CD14-positive monocyte (primary cell): ENCODE results near the gene PTK6. TPM values are rescaled to one million over a fixed set of nuclear protein-coding genes. Genes with fewer than 3 reads are reported as not detected.

Source experiments
- DNase-seq, 3 donors: peaks; one replicate each; pipeline ENCODE4 v3.0.0-alpha.2; 2011 to 2022
- H2AFZ ChIP-seq: 2 replicates; pipeline ENCODE4 v1.6.0; 2012; ENCODE audit warnings: mild to moderate bottlenecking, low read depth, low read length, inconsistent platforms; ENCODE audit not compliant: insufficient read depth, poor library complexity, severe bottlenecking
- H3K27ac ChIP-seq, 2 donors: 1 replicate in 1 of 2; 2 replicates in 1 of 2; pipeline ENCODE4 v1.5.1; 2012 to 2013; ENCODE audit warnings: low read length in 2 of 2, control low read depth in 1 of 2, inconsistent platforms in 1 of 2, low read depth in 1 of 2, mild to moderate bottlenecking in 1 of 2
- H3K27me3 ChIP-seq, 2 donors: one replicate each; pipeline versions ENCODE4 v1.6.0 to v1.6.1; 2011 to 2013; ENCODE audit warnings: low read length in 2 of 2; ENCODE audit not compliant: control insufficient read depth in 2 of 2, insufficient read depth in 2 of 2
- H3K36me3 ChIP-seq, 2 donors: replicated peaks in 1 of 2; 1 replicate in 1 of 2; 2 replicates in 1 of 2; pipeline versions ENCODE4 v1.5.1 to v1.6.1; 2012 to 2013; ENCODE audit warnings: low read length in 2 of 2, control low read depth in 1 of 2, inconsistent platforms in 1 of 2, mild to moderate bottlenecking in 1 of 2; ENCODE audit not compliant: insufficient read depth in 2 of 2, control insufficient read depth in 1 of 2
- H3K4me1 ChIP-seq, 2 donors: 1 replicate in 1 of 2; 2 replicates in 1 of 2; pipeline versions ENCODE4 v1.5.1 to v1.6.1; 2012 to 2013; ENCODE audit warnings: low read length in 2 of 2, control low read depth in 1 of 2, inconsistent platforms in 1 of 2, mild to moderate bottlenecking in 1 of 2, moderate library complexity in 1 of 2; ENCODE audit not compliant: insufficient read depth in 2 of 2, control insufficient read depth in 1 of 2
- H3K4me2 ChIP-seq: replicated peaks from 2 replicates; pipeline ENCODE3; 2012; ENCODE audit warnings: low read length, moderate library complexity, mild to moderate bottlenecking; ENCODE audit not compliant: poor library complexity, severe bottlenecking; ENCODE audit errors: extremely low read depth
- H3K4me3 ChIP-seq, 3 experiments: fragments of 200-600 bp in 1 of 3; sonication (generic) in 1 of 3; replicated peaks in 1 of 3; 1 replicate in 2 of 3; 2 replicates in 1 of 3; pipeline ENCODE4 v1.5.1; 2011 to 2013; ENCODE audit warnings: low read length in 3 of 3, mild to moderate bottlenecking in 3 of 3, control low read depth in 2 of 3, low read depth in 2 of 3, inconsistent platforms in 1 of 3, moderate library complexity in 1 of 3
- H3K79me2 ChIP-seq: 2 replicates; pipeline ENCODE4 v1.6.0; 2012; ENCODE audit warnings: mild to moderate bottlenecking, control low read depth, inconsistent platforms, low read length, moderate library complexity; ENCODE audit not compliant: insufficient read depth
- H3K9ac ChIP-seq: 2 replicates; pipeline ENCODE4 v1.6.0; 2017; ENCODE audit warnings: low read length, mild to moderate bottlenecking; ENCODE audit not compliant: insufficient read depth, poor library complexity, severe bottlenecking
- H3K9me3 ChIP-seq, 2 donors: replicated peaks in 1 of 2; 1 replicate in 1 of 2; 2 replicates in 1 of 2; pipeline versions ENCODE4 v1.5.1 to v1.6.1; 2012 to 2013; ENCODE audit warnings: low read length in 2 of 2, control low read depth in 1 of 2; ENCODE audit not compliant: control insufficient read depth in 1 of 2, insufficient read depth in 1 of 2
- H4K20me1 ChIP-seq: 2 replicates; pipeline ENCODE4 v1.6.0; 2012; ENCODE audit warnings: mild to moderate bottlenecking, low read length, control low read depth, moderate library complexity; ENCODE audit not compliant: insufficient read depth
- H3K27ac Mint-ChIP-seq, 7 donors: one replicate each; pipeline ENCODE4 v1.8.0; 2020; ENCODE audit warnings: mild to moderate bottlenecking in 7 of 7, mixed read lengths in 7 of 7, moderate library complexity in 6 of 7, inconsistent platforms in 2 of 7
- H3K27me3 Mint-ChIP-seq, 3 donors: one replicate each; pipeline ENCODE4 v1.8.0; 2021 to 2022; ENCODE audit warnings: low read depth in 3 of 3, mild to moderate bottlenecking in 3 of 3, mixed read lengths in 3 of 3, moderate library complexity in 3 of 3, inconsistent platforms in 1 of 3
- H3K36me3 Mint-ChIP-seq, 2 donors: one replicate each; pipeline ENCODE4 v1.8.0; 2020; ENCODE audit warnings: mixed read lengths in 2 of 2, inconsistent platforms in 1 of 2, mild to moderate bottlenecking in 1 of 2
- H3K4me1 Mint-ChIP-seq: one replicate; pipeline ENCODE4 v1.8.0; 2020; ENCODE audit warnings: mild to moderate bottlenecking, mixed read lengths
- H3K4me3 Mint-ChIP-seq, 2 donors: one replicate each; pipeline ENCODE4 v1.8.0; 2020; ENCODE audit warnings: mild to moderate bottlenecking in 2 of 2, mixed read lengths in 2 of 2, moderate library complexity in 1 of 2
- H3K9me3 Mint-ChIP-seq, 7 donors: one replicate each; pipeline ENCODE4 v1.8.0; 2020 to 2022; ENCODE audit warnings: mixed read lengths in 7 of 7, mild to moderate bottlenecking in 6 of 7, moderate library complexity in 6 of 7, inconsistent platforms in 2 of 7
- CTCF ChIP-seq: fragments of 200-600 bp; IDR thresholded peaks from one replicate; pipeline ENCODE4 v1.8.0; 2022; ENCODE audit warnings: antibody characterized with exemption, mild to moderate bottlenecking
- WGBS: methylation state at CpG from one replicate; pipeline ENCODE4 v1.1.5; 2013; ENCODE audit warnings: missing lambda C conversion rate; ENCODE audit not compliant: insufficient coverage; 5-methylcytosine and 5-hydroxymethylcytosine counted together
- intact Hi-C, 2 donors: fragments of 100-400 bp; cut with micrococcal nuclease; formaldehyde crosslinking; loops; one replicate each; pipeline versions ENCODE4 v1.15.0 to v1.15.1; 2023
- polyA plus RNA-seq, 3 donors: library from polyadenylated mRNA; depleted of rRNA in 1 of 3; unstranded in 2 of 3; stranded (reverse) in 1 of 3; fragments of 300-500 nt in 2 of 3; fragments of >200 nt in 1 of 3; fragmentation: Illumina TruSeq in 2 of 3; gene quantifications; 1 replicate in 2 of 3; 2 replicates in 1 of 3; pipeline ENCODE4 v1.2.3, GENCODE V29; 2012 to 2021

PTK6 gene
- polyA plus RNA-seq, 3 donors, result 0.66 to 4.1 (median 1.5) TPM

DNA sequence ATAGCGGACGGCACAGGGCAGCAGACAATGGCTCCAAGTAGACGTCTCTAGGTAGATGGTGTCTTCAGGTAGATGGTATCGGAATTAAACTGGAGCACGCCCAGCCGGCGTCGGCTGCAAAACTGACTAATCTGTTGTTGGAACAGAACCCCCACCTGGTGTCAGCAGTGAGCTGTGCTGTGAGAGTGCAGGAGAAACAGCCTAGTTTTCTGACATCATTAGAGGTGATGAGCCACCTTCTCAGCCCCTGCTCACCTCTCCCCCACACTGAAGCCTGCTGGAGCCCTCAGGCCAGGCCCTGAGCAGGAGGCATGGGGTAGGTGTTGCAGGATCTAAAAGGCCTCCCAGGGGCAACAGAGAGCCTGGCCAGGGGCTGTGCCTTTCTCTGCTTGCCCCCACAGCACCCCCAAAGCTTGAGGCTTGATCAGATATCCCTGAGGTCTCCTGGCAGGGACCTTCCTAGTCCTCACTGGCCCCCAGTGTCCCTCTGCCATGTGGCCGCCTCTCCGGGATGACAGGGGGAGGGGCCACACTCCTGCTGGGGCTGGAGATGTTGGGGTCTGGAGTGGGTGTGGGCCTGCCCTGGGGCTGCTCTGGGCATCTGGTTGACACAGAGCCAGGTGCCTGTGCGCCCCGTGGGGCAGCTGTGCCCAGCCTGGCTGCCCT lies 43.8 kb upstream of the PTK6 start:
- Histone ChIP-seq H3K9me3 (no peaks in the 10 kb centered on the region), H3K79me2 (no peaks in the 10 kb centered on the region), H3K4me3 (no peak overlapping the region), H3K4me1 (peaks cover 6 to 7% of the 10 kb centered on the region in 2 donors), H3K27me3 (peaks cover 0 to 29% of the 10 kb centered on the region in 2 donors), H4K20me1 (no peaks in the 10 kb centered on the region), H3K4me2 (no peak overlapping the region), H3K36me3 (no peaks in the 10 kb centered on the region), H2AFZ (no peak overlapping the region), H3K9ac (no peak overlapping the region), H3K27ac (no peak overlapping the region)
- H3K4me3 Mint-ChIP-seq, result no peak overlapping the region
- peak; percentile 41 for TF ChIP-seq CTCF
- H3K27ac Mint-ChIP-seq, result peak overlapping the region in 1 of 7 donors; percentile 40
- peaks cover 43 to 68% (median 43%) of the 10 kb centered on the region in 3 donors for H3K27me3 Mint-ChIP-seq
- peaks cover 0 to 4% (median 0%) of the 10 kb centered on the region in 7 donors for H3K9me3 Mint-ChIP-seq
- DNase-seq, result peak; percentile 39 to 46 (median 42)
- WGBS, result 58% methylated on average over 9 of the region's 12 CpGs
- H3K4me1 Mint-ChIP-seq, result peaks cover 7% of the 10 kb centered on the region
- intact Hi-C loops, result no loop called here
- peaks cover 0 to 2% of the 10 kb centered on the region in 2 donors for H3K36me3 Mint-ChIP-seq

DNA sequence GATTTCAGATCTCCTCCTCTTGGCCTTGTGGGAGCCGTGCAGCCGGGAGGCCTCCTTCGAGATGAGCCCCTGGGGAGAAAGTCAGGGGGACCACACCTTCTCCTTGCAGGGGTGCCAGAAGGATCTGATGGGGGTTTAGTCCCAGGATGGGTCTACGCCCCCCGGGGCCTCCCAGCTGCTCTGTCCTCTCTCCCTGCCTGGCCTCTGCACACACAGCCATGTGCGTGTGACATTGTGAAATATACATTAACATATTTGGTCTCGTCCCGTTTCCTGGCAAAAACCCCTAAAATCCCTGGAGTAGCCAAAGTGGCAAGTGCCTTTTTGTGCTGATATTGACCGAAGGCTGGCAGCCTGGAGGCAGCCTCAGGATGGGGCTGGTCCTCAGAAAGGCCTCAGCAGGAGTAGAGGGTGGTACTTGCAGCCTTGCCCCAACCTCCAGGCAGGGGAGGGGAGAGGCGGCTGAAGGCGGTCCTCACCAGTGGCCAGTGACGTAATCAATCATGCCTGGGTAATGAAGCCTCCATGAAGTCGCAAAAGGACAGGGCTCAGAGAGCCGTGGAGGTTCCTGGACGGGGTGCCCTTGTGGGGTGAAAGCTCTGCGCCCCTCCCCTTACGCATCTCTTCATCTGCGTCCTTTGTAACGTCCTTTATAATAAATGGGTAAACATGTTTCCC lies 42.0 kb upstream of the PTK6 start:
- peaks cover 0 to 2% of the 10 kb centered on the region in 2 donors for H3K36me3 Mint-ChIP-seq
- peak overlapping the region; percentile 15 for H3K9ac ChIP-seq
- H3K27ac Mint-ChIP-seq, result no peak overlapping the region

More for the DNA sequence above, 42.0 kb upstream of the PTK6 start:
- peak in 2 of 3 donors; percentile 7 to 50 for DNase-seq
- H3K4me2 ChIP-seq, result no peak overlapping the region
- 58% methylated on average over 9 of the region's 19 CpGs for WGBS
- H3K27ac ChIP-seq, result no peak overlapping the region
- H3K27me3 Mint-ChIP-seq, result peaks cover 47 to 82% (median 48%) of the 10 kb centered on the region in 3 donors
- peaks cover 0 to 4% (median 0%) of the 10 kb centered on the region in 7 donors for H3K9me3 Mint-ChIP-seq
- TF ChIP-seq CTCF, result no peak
- no peak overlapping the region for H3K4me3 ChIP-seq
- intact Hi-C loops, result loop anchor here in 1 of 2 donors (5.0 kb wide), 2 partner anchors 33 to 42 kb away; partner anchors contain the start of gene PTK6
- H3K36me3 ChIP-seq, result no peaks in the 10 kb centered on the region
- H3K4me1 ChIP-seq, result peaks cover 12 to 19% of the 10 kb centered on the region in 2 donors
- H2AFZ ChIP-seq, result no peak overlapping the region
- H3K79me2 ChIP-seq, result no peaks in the 10 kb centered on the region
- no peaks in the 10 kb centered on the region for H4K20me1 ChIP-seq
- peaks cover 14% of the 10 kb centered on the region for H3K4me1 Mint-ChIP-seq
- no peaks in the 10 kb centered on the region for H3K9me3 ChIP-seq
- peak overlapping the region in 1 of 2 donors; percentile 65 for H3K4me3 Mint-ChIP-seq
- H3K27me3 ChIP-seq, result peaks cover 0 to 36% of the 10 kb centered on the region in 2 donors
